HG02884 (cell line): ENCODE results near the gene PCCB.
"Not testable (repeated sequence)": the region's sequence is repeated elsewhere in the genome, so short reads cannot be mapped to it uniquely, and the experiment has no call there.

Experiments
- ATAC-seq: cut with Tn5 transposase; IDR thresholded peaks from one replicate; pipeline ENCODE4 v1.9.1; 2021; ENCODE audit warnings: mild to moderate bottlenecking, moderate library complexity; ENCODE audit not compliant: unreplicated experiment

Gene PCCB

GRCh38 chr3:136311261-136311660 is 61.1 kb downstream of the PCCB start:
- ATAC-seq: no peak

- no peak for ATAC-seq
These were observed 61.8 kb downstream of the PCCB start for GRCh38 chr3:136311968-136312367.

GRCh38 chr3:136326316-136326715 is 76.2 kb downstream of the PCCB start:
- no peak for ATAC-seq

GRCh38 chr3:136327671-136328070 is 77.5 kb downstream of the PCCB start:
- ATAC-seq: no peak

- no peak for ATAC-seq
These were observed 79.5 kb downstream of the PCCB start for GRCh38 chr3:136329593-136329992.

GRCh38 chr3:136330900-136331299 is 80.8 kb downstream of the PCCB start:
- no peak for ATAC-seq

GRCh38 chr3:136332302-136332701 is 82.2 kb downstream of the PCCB start:
- ATAC-seq: no peak

- ATAC-seq: no peak
These were observed 82.6 kb downstream of the PCCB start for GRCh38 chr3:136332776-136333175.

- no peak for ATAC-seq
These were observed 84.1 kb downstream of the PCCB start for GRCh38 chr3:136334209-136334608.

GRCh38 chr3:136334726-136335125 is 84.6 kb downstream of the PCCB start:
- not testable (repeated sequence) for ATAC-seq

GRCh38 chr3:136336329-136337100 is 86.4 kb downstream of the PCCB start:
- no peak for ATAC-seq

- ATAC-seq: no peak
These were observed 93.3 kb downstream of the PCCB start for GRCh38 chr3:136343446-136343845.

- no peak for ATAC-seq
These were observed 93.9 kb downstream of the PCCB start for GRCh38 chr3:136343873-136344555.

GRCh38 chr3:136346486-136346885 is 96.3 kb downstream of the PCCB start:
- no peak for ATAC-seq

- no peak for ATAC-seq
These were observed 100.0 kb downstream of the PCCB start for GRCh38 chr3:136350132-136350531.

- no peak for ATAC-seq
These were observed 100.4 kb downstream of the PCCB start for GRCh38 chr3:136350557-136350956.

GRCh38 chr3:136351351-136351750 is 101.2 kb downstream of the PCCB start:
- no peak for ATAC-seq

GRCh38 chr3:136351905-136352304 is 101.8 kb downstream of the PCCB start:
- ATAC-seq: no peak

GRCh38 chr3:136353461-136353860 is 103.3 kb downstream of the PCCB start:
- ATAC-seq: peak; percentile 72

- no peak for ATAC-seq
These were observed 116.1 kb downstream of the PCCB start for GRCh38 chr3:136366289-136366688.

- ATAC-seq: not testable (repeated sequence)
These were observed 125.7 kb downstream of the PCCB start for GRCh38 chr3:136375800-136376199.

GRCh38 chr3:136377508-136377907 is 127.4 kb downstream of the PCCB start:
- ATAC-seq: no peak
